ENCODE measurements around the gene LSM7. TPM values are rescaled to one million over a fixed set of nuclear protein-coding genes. Genes with fewer than 3 reads are reported as not detected.

LSM7 gene
- 100 to 1,000 TPM; 223 to 245 TPM for polyA plus RNA-seq

DNA sequence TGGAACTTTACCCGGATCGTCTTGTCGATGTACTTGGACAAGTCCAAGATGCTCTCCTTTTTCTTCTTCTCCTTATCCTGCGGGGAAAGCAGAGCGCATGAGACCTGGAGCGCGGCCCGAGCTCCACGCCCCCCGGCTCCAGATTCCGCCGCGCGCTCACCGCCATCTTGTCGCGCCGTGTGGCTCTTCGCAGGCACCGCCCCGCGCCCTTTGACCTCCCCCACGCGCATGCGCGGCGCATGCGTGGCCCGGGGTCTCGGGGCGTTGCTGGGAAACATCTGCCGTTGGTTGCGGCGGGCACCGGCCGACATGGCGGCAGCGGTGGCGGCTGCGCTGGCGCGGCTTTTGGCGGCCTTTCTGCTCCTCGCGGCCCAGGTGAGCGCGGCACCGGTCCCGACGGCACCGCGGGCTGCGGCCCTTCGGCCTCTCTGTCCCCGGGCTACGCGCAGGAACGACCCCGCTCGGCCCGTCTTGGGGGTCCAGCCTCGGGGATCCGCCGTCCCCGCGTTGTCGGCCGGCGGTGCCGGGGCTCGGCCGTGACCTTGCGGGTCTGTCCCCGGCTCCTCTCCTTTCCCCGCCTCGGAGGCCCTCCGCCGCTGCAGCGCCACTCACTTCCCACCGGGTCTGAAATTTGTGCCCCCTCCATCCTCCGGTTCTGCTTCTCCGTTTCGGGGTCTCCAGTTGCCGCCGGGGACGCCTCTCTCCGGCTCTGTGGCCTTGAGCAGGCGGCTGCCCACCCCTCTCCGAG, at the start of gene LSM7, which contains the start of gene SPPL2B:
Gene LSM7, minus strand, starts transcription at position 186 of the 748 bp plus-strand sequence. Its CDS starts 20 bp downstream, at position 166.
Gene SPPL2B, plus strand, starts transcription at position 284 of the 748 bp plus-strand sequence. Its CDS starts 26 bp downstream, at position 310.
- no peaks in the 10 kb centered on the region for H3K27me3 ChIP-seq (ENCODE audit: control insufficient read depth in 1 of 2, insufficient read depth in 2 of 2, low read length in 2 of 2)
- H3K36me3 ChIP-seq (ENCODE audit: control insufficient read depth in 2 of 2, insufficient read depth in 2 of 2, low read length in 1 of 2), result peaks cover 0 to 3% of the 10 kb centered on the region in 2 donors
- peaks cover 0 to 20% of the 10 kb centered on the region in 2 donors for H3K4me1 ChIP-seq (ENCODE audit: control insufficient read depth in 2 of 2, insufficient read depth in 2 of 2, low read length in 1 of 2)
- H3K4me3 ChIP-seq (ENCODE audit: low read depth in 1 of 2, low read length in 2 of 2), result peak within 1 kb of the TSS; percentile 77 to 96
- H3K9me3 ChIP-seq (ENCODE audit: control insufficient read depth in 2 of 2, insufficient read depth in 1 of 2, low read depth in 1 of 2, low read length in 1 of 2), result no peaks in the 10 kb centered on the region
- 0% methylated on average over 83 to 89 of the region's 89 CpGs for WGBS, 2 donors
- peak within 1 kb of the TSS; percentile 81 to 90 for H3K27ac ChIP-seq (ENCODE audit: low read depth in 2 of 2, low read length in 1 of 2)

DNA sequence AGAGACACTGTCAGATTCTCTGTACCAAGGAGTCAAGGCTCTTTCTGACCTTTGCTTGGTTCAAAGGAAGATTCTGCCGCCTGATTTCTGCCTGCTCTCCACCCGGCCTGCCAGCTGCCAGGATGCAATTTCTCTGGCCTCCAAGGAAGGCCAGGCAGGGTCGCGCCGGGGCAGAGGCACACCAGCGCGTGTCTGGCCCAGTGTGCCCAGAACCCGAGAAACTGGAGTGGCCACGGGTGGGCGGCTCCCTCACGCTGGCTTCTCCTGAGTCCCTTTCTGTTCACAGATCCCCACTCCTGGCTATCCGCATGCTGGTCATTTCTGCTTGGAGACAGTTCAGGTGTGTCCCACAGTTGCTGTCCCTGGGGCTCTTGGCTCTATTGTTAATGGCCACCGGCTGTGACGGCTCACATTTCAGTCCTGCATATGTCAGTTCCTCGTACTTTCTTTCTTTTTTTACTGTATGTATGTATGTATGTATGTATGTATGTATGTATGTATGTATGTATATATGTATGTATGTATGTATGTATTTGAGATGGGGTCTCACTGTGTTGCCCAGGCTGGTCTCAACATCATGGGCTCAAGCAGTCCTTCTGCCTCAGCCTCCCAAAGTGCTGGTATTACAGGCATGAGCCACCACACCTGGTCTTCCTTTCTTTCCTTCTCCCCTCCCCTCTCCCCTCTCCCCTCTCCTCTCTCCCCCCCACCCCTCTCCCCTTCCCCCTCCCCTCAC, 48.6 kb upstream of the LSM7 start:
- Histone ChIP-seq H3K36me3 (ENCODE audit: control insufficient read depth in 2 of 2, insufficient read depth in 2 of 2, low read length in 1 of 2) (no peaks in the 10 kb centered on the region), H3K27ac (ENCODE audit: low read depth in 2 of 2, low read length in 1 of 2) (no peak overlapping the region), H3K9me3 (ENCODE audit: control insufficient read depth in 2 of 2, insufficient read depth in 1 of 2, low read depth in 1 of 2, low read length in 1 of 2) (peaks cover 0 to 9% of the 10 kb centered on the region in 2 donors), H3K27me3 (ENCODE audit: control insufficient read depth in 1 of 2, insufficient read depth in 2 of 2, low read length in 2 of 2) (no peaks in the 10 kb centered on the region), H3K4me3 (ENCODE audit: low read depth in 1 of 2, low read length in 2 of 2) (no peak overlapping the region), H3K4me1 (ENCODE audit: control insufficient read depth in 2 of 2, insufficient read depth in 2 of 2, low read length in 1 of 2) (no peaks in the 10 kb centered on the region)
- WGBS, 2 donors, result 72 to 75% methylated on average over 15 of the region's 15 CpGs

- no peak overlapping the region for H3K27ac ChIP-seq (ENCODE audit: low read depth in 2 of 2, low read length in 1 of 2)
- no peaks in the 10 kb centered on the region for H3K36me3 ChIP-seq (ENCODE audit: control insufficient read depth in 2 of 2, insufficient read depth in 2 of 2, low read length in 1 of 2)
- 82 to 83% methylated on average over 7 of the region's 7 CpGs for WGBS, 2 donors
- H3K4me1 ChIP-seq (ENCODE audit: control insufficient read depth in 2 of 2, insufficient read depth in 2 of 2, low read length in 1 of 2), result no peaks in the 10 kb centered on the region
- no peaks in the 10 kb centered on the region for H3K27me3 ChIP-seq (ENCODE audit: control insufficient read depth in 1 of 2, insufficient read depth in 2 of 2, low read length in 2 of 2)
- H3K9me3 ChIP-seq (ENCODE audit: control insufficient read depth in 2 of 2, insufficient read depth in 1 of 2, low read depth in 1 of 2, low read length in 1 of 2), result peaks cover 0 to 5% of the 10 kb centered on the region in 2 donors
- H3K4me3 ChIP-seq (ENCODE audit: low read depth in 1 of 2, low read length in 2 of 2), result no peak overlapping the region
These were observed 47.2 kb upstream of the LSM7 start for GRCh38 chr19:2375353-2376121.

GRCh38 chr19:2374808-2375207, 46.4 kb upstream of the LSM7 start:
- peaks cover 1 to 2% of the 10 kb centered on the region in 2 donors for H3K9me3 ChIP-seq (ENCODE audit: control insufficient read depth in 2 of 2, insufficient read depth in 1 of 2, low read depth in 1 of 2, low read length in 1 of 2)
- no peaks in the 10 kb centered on the region for H3K4me1 ChIP-seq (ENCODE audit: control insufficient read depth in 2 of 2, insufficient read depth in 2 of 2, low read length in 1 of 2)
- H3K36me3 ChIP-seq (ENCODE audit: control insufficient read depth in 2 of 2, insufficient read depth in 2 of 2, low read length in 1 of 2), result no peaks in the 10 kb centered on the region
- WGBS, 2 donors, result 78 to 84% methylated on average over 13 of the region's 13 CpGs
- H3K4me3 ChIP-seq (ENCODE audit: low read depth in 1 of 2, low read length in 2 of 2), result no peak overlapping the region
- H3K27me3 ChIP-seq (ENCODE audit: control insufficient read depth in 1 of 2, insufficient read depth in 2 of 2, low read length in 2 of 2), result no peaks in the 10 kb centered on the region
- H3K27ac ChIP-seq (ENCODE audit: low read depth in 2 of 2, low read length in 1 of 2), result no peak overlapping the region

DNA sequence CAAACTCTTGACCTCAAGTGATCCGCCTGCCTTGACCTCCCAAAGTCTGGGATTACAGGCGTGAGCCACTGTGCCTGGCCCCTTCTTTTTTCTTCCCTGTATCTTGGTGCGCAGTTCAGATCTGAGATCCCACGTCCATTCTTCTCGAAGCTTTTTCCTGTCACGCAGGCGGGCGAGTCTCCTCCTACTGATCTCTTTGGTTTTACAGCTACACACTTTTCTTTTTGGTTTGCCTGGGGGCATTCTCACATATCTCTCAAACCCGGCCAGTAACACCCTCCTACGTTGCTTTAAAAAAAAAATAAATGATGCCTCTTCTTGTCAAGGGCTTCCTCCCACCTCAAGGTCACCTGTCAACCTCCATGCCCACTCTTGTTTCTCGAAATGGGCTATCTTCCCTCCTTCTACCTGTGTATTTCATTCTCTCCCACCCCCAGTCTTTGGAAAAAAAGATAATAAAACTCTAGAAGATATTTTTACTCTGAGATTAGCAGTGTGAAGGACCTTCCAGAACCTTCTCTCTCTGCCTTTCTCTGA, 43.8 kb upstream of the LSM7 start:
- no peaks in the 10 kb centered on the region for H3K4me1 ChIP-seq (ENCODE audit: control insufficient read depth in 2 of 2, insufficient read depth in 2 of 2, low read length in 1 of 2)
- 42 to 58% methylated on average over 11 of the region's 11 CpGs for WGBS, 2 donors
- peaks cover 0 to 3% of the 10 kb centered on the region in 2 donors for H3K9me3 ChIP-seq (ENCODE audit: control insufficient read depth in 2 of 2, insufficient read depth in 1 of 2, low read depth in 1 of 2, low read length in 1 of 2)
- H3K27me3 ChIP-seq (ENCODE audit: control insufficient read depth in 1 of 2, insufficient read depth in 2 of 2, low read length in 2 of 2), result no peaks in the 10 kb centered on the region
- H3K36me3 ChIP-seq (ENCODE audit: control insufficient read depth in 2 of 2, insufficient read depth in 2 of 2, low read length in 1 of 2), result no peaks in the 10 kb centered on the region
- no peak overlapping the region for H3K27ac ChIP-seq (ENCODE audit: low read depth in 2 of 2, low read length in 1 of 2)
- no peak overlapping the region for H3K4me3 ChIP-seq (ENCODE audit: low read depth in 1 of 2, low read length in 2 of 2)

DNA sequence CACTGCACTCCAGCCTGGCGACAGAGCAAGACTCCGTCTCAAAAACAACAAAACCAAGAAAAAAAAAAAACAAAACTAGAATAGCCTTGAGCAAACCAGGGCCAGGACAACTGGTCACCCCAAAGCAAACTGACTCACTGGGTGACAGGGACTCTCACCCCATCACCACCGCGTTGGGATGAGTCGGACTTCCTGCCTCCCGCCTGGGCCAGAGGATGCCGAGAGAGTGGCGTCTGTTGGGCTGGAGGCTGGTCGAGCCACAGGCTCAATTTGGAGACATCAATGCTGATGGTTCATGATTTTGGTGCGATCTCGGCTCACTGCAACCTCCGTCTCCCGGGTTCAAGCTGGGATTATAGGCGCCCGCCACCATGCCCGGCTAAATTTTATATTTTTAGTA, 43.3 kb upstream of the LSM7 start:
- H3K9me3 ChIP-seq (ENCODE audit: control insufficient read depth in 2 of 2, insufficient read depth in 1 of 2, low read depth in 1 of 2, low read length in 1 of 2), result peaks cover 0 to 3% of the 10 kb centered on the region in 2 donors
- H3K36me3 ChIP-seq (ENCODE audit: control insufficient read depth in 2 of 2, insufficient read depth in 2 of 2, low read length in 1 of 2), result no peaks in the 10 kb centered on the region
- no peaks in the 10 kb centered on the region for H3K27me3 ChIP-seq (ENCODE audit: control insufficient read depth in 1 of 2, insufficient read depth in 2 of 2, low read length in 2 of 2)
- H3K27ac ChIP-seq (ENCODE audit: low read depth in 2 of 2, low read length in 1 of 2), result no peak overlapping the region
- H3K4me1 ChIP-seq (ENCODE audit: control insufficient read depth in 2 of 2, insufficient read depth in 2 of 2, low read length in 1 of 2), result no peaks in the 10 kb centered on the region
- WGBS, 2 donors, result 79 to 80% methylated on average over 16 of the region's 16 CpGs
- no peak overlapping the region for H3K4me3 ChIP-seq (ENCODE audit: low read depth in 1 of 2, low read length in 2 of 2)

DNA sequence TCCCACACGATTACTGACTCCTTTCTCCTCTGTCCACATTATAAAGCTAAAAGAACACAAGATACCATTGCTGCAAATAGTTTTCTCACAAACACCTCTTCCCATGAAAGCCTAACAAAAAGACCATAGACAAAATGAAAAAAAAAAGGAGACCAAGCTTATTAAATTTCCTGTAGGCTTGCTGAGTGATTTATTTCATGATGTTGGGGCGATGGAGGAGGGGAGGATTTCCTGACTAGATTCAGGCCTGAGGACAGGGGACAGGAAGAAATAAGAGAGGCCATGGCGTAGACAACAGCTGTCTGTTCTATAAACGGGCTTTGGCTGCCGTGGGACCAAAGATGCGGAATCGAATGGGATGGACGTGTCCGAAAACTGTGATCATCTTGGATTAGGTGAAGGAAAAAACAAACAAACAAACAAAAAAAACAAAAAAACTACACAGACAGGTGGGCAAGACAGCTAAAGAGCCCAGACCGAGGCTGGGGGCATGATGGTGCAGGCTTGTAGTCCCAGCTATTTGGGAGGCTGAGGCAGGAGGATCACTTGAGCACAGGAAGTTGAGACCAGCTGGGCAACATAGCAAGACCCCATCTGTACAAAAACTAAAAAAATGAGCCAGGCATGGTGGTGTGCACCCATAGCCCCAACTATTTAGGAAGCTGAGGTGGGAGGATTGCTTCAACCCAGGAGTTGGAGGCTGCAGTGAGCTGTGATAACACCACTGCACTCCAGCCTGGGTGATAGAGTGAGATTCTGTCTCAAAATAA, 37.0 kb upstream of the LSM7 start:
- WGBS, 2 donors, result 66 to 78% methylated on average over 10 of the region's 10 CpGs
- H3K27me3 ChIP-seq (ENCODE audit: control insufficient read depth in 1 of 2, insufficient read depth in 2 of 2, low read length in 2 of 2), result no peaks in the 10 kb centered on the region

GRCh38 chr19:2363419-2363818, 35.0 kb upstream of the LSM7 start:
- Histone ChIP-seq H3K9me3 (ENCODE audit: control insufficient read depth in 2 of 2, insufficient read depth in 1 of 2, low read depth in 1 of 2, low read length in 1 of 2) (peaks cover 3% of the 10 kb centered on the region in 2 donors), H3K27me3 (ENCODE audit: control insufficient read depth in 1 of 2, insufficient read depth in 2 of 2, low read length in 2 of 2) (peaks cover 0 to 2% of the 10 kb centered on the region in 2 donors), H3K27ac (ENCODE audit: low read depth in 2 of 2, low read length in 1 of 2) (no peak overlapping the region), H3K36me3 (ENCODE audit: control insufficient read depth in 2 of 2, insufficient read depth in 2 of 2, low read length in 1 of 2) (no peaks in the 10 kb centered on the region), H3K4me1 (ENCODE audit: control insufficient read depth in 2 of 2, insufficient read depth in 2 of 2, low read length in 1 of 2) (no peaks in the 10 kb centered on the region), H3K4me3 (ENCODE audit: low read depth in 1 of 2, low read length in 2 of 2) (no peak overlapping the region)
- WGBS, 2 donors, result 77 to 78% methylated on average over 17 of the region's 17 CpGs

More for the DNA sequence above, 37.0 kb upstream of the LSM7 start:
- Histone ChIP-seq H3K4me3 (ENCODE audit: low read depth in 1 of 2, low read length in 2 of 2) (no peak overlapping the region), H3K27ac (ENCODE audit: low read depth in 2 of 2, low read length in 1 of 2) (no peak overlapping the region), H3K4me1 (ENCODE audit: control insufficient read depth in 2 of 2, insufficient read depth in 2 of 2, low read length in 1 of 2) (no peaks in the 10 kb centered on the region), H3K36me3 (ENCODE audit: control insufficient read depth in 2 of 2, insufficient read depth in 2 of 2, low read length in 1 of 2) (no peaks in the 10 kb centered on the region), H3K9me3 (ENCODE audit: control insufficient read depth in 2 of 2, insufficient read depth in 1 of 2, low read depth in 1 of 2, low read length in 1 of 2) (peaks cover 3 to 5% of the 10 kb centered on the region in 2 donors)
